Measurements from ENCODE around the gene TEKTIP1. TPM values are rescaled to one million over a fixed set of nuclear protein-coding genes. Genes with fewer than 3 reads are reported as not detected.

The TEKTIP1 gene
- total RNA-seq, 1 experiment from 2014 or later: 0.49 TPM

- Mint-ChIP-seq H3K9me3 (ENCODE audit: unreplicated experiment) (no peaks in the 10 kb centered on the region), H3K27me3 (ENCODE audit: insufficient read depth, unreplicated experiment) (no peaks in the 10 kb centered on the region), H3K27ac (ENCODE audit: low read depth, unreplicated experiment) (peak overlapping the region; percentile 89), H3K36me3 (ENCODE audit: insufficient read depth, unreplicated experiment) (peaks cover 18% of the 10 kb centered on the region), H3K4me1 (ENCODE audit: insufficient read depth, unreplicated experiment) (peaks cover 10% of the 10 kb centered on the region), H3K4me3 (ENCODE audit: unreplicated experiment) (peak overlapping the region; percentile 99)
- ChIA-PET POLR2A (interaction anchor here (0.6 to 2.4 kb wide), 15 partner anchors 9 to 843 kb away, joined by 3 to 18 read pairs (median 4); partner anchors contain the start of genes APBA3, DOHH, HMG20B and MRPL54), CTCF (interaction anchor here (0.6 to 4.6 kb wide), 6 partner anchors 12 to 211 kb away, joined by 3 to 22 read pairs (median 4); partner anchors contain the start of gene TEKTIP1)
- intact Hi-C loops (cut with micrococcal nuclease): loop anchor here (1.0 to 10.0 kb wide), 2 partner anchors 15 to 148 kb away; partner anchors contain the start of genes HMG20B, PIP5K1C and TJP3
- no peak for TF ChIP-seq CTCF (IDR thresholded peaks at IDR 0.05; ENCODE audit: unreplicated experiment)
- peak; percentile 63 for DNase-seq (ENCODE audit: unreplicated experiment)
- BruUV-seq (replicated peaks): no TSS peak
Measured at GRCh38 chr19:3556978-3557460, 18.0 kb downstream of the TEKTIP1 start.

- TF ChIP-seq CTCF (IDR thresholded peaks at IDR 0.05; ENCODE audit: unreplicated experiment): no peak
- H3K4me3 Mint-ChIP-seq (ENCODE audit: unreplicated experiment): peak within 1 kb of the TSS; percentile 99
- H3K27me3 Mint-ChIP-seq (ENCODE audit: insufficient read depth, unreplicated experiment): no peaks in the 10 kb centered on the region
- peaks cover 10% of the 10 kb centered on the region for H3K4me1 Mint-ChIP-seq (ENCODE audit: insufficient read depth, unreplicated experiment)
- no peaks in the 10 kb centered on the region for H3K9me3 Mint-ChIP-seq (ENCODE audit: unreplicated experiment)
- intact Hi-C loops (cut with micrococcal nuclease): loop anchor here (1.0 to 10.0 kb wide), 2 partner anchors 15 to 147 kb away; partner anchors contain the start of genes HMG20B, PIP5K1C and TJP3
- POLR2A ChIA-PET: interaction anchor here (0.7 to 2.4 kb wide), 13 partner anchors 10 to 204 kb away, joined by 3 to 18 read pairs (median 4); partner anchors contain the start of genes APBA3, CACTIN, HMG20B and MRPL54
- peak within 1 kb of the TSS; percentile 89 for H3K27ac Mint-ChIP-seq (ENCODE audit: low read depth, unreplicated experiment)
- BruUV-seq (replicated peaks): no TSS peak
- CTCF ChIA-PET: interaction anchor here (0.6 to 4.6 kb wide), 6 partner anchors 12 to 143 kb away, joined by 3 to 22 read pairs (median 4); partner anchors contain the start of genes DOHH and TEKTIP1
- DNase-seq (ENCODE audit: unreplicated experiment): peak; percentile 96
- peaks cover 14% of the 10 kb centered on the region for H3K36me3 Mint-ChIP-seq (ENCODE audit: insufficient read depth, unreplicated experiment)
Measured at GRCh38 chr19:3557461-3558248, 18.7 kb downstream of the TEKTIP1 start, which contains the start of gene MFSD12. Gene MFSD12, minus strand, starts transcription at chr19:3557586. Its CDS starts 183 bp downstream, at chr19:3557403.

GRCh38 chr19:3563709-3564524 lies 24.9 kb downstream of the TEKTIP1 start:
- no peak for TF ChIP-seq CTCF (IDR thresholded peaks at IDR 0.05; ENCODE audit: unreplicated experiment)

More at GRCh38 chr19:3563709-3564524, 24.9 kb downstream of the TEKTIP1 start:
- no TSS peak for BruUV-seq (replicated peaks)
- Mint-ChIP-seq H3K4me3 (ENCODE audit: unreplicated experiment) (no peak overlapping the region), H3K9me3 (ENCODE audit: unreplicated experiment) (no peaks in the 10 kb centered on the region), H3K27me3 (ENCODE audit: insufficient read depth, unreplicated experiment) (no peaks in the 10 kb centered on the region), H3K4me1 (ENCODE audit: insufficient read depth, unreplicated experiment) (no peaks in the 10 kb centered on the region), H3K36me3 (ENCODE audit: insufficient read depth, unreplicated experiment) (peaks cover 6% of the 10 kb centered on the region), H3K27ac (ENCODE audit: low read depth, unreplicated experiment) (peak overlapping the region; percentile 95)
- DNase-seq (ENCODE audit: unreplicated experiment): no peak
- ChIA-PET CTCF (interaction anchor here (1.7 kb wide), 1 partner anchor 55 kb away, joined by 4 read pairs; no protein-coding TSS in a partner anchor), POLR2A (interaction anchor here (0.6 to 1.3 kb wide), 2 partner anchors 10 to 655 kb away, joined by 3 to 4 read pairs; no protein-coding TSS in a partner anchor)
- intact Hi-C loops (cut with micrococcal nuclease): no loop called here
